Trophoblast cell (in vitro differentiated cells and primary cell): ENCODE data around the gene GATM.

Source experiments
- DNase-seq, 2 donors: peaks; one replicate each; pipeline ENCODE4 v3.0.0-alpha.2; 2016
- H2AFZ ChIP-seq: 2 replicates; pipeline ENCODE4 v1.6.1; 2013; ENCODE audit warnings: low read length, moderate library complexity, mild to moderate bottlenecking; ENCODE audit not compliant: insufficient read depth, poor library complexity
- H2AK5ac ChIP-seq: 2 replicates; pipeline ENCODE4 v1.6.1; 2013; ENCODE audit warnings: mild to moderate bottlenecking, low read length
- H2BK120ac ChIP-seq: 2 replicates; pipeline ENCODE4 v1.6.1; 2013; ENCODE audit warnings: low read length, mild to moderate bottlenecking, moderate library complexity; ENCODE audit not compliant: insufficient read depth, poor library complexity
- H2BK12ac ChIP-seq: 2 replicates; pipeline ENCODE4 v1.6.1; 2013; ENCODE audit warnings: mild to moderate bottlenecking, low read length, moderate library complexity
- H2BK5ac ChIP-seq: 2 replicates; pipeline ENCODE4 v1.6.1; 2013; ENCODE audit warnings: low read length, low read depth, moderate library complexity, mild to moderate bottlenecking; ENCODE audit not compliant: poor library complexity
- H3K14ac ChIP-seq: 2 replicates; pipeline ENCODE4 v1.6.1; 2013; ENCODE audit warnings: mild to moderate bottlenecking, low read length
- H3K18ac ChIP-seq: 2 replicates; pipeline ENCODE4 v1.6.1; 2013; ENCODE audit warnings: mild to moderate bottlenecking, low read length
- H3K23ac ChIP-seq: 2 replicates; pipeline ENCODE4 v1.6.1; 2013; ENCODE audit warnings: low read length
- H3K27ac ChIP-seq: 2 replicates; pipeline ENCODE4 v1.5.1; 2013; ENCODE audit warnings: low read depth, mild to moderate bottlenecking, inconsistent platforms, low read length, moderate library complexity
- H3K27me3 ChIP-seq: 2 replicates; pipeline ENCODE4 v1.6.1; 2013; ENCODE audit warnings: inconsistent platforms, mild to moderate bottlenecking, low read length, moderate library complexity; ENCODE audit not compliant: insufficient read depth
- H3K36me3 ChIP-seq, 2 experiments: 1 replicate in 1 of 2; 2 replicates in 1 of 2; pipeline ENCODE4 v1.6.1; 2013; ENCODE audit warnings: low read length in 2 of 2, mild to moderate bottlenecking in 2 of 2, moderate library complexity in 1 of 2; ENCODE audit not compliant: insufficient read depth in 2 of 2, control insufficient read depth in 1 of 2
- H3K4ac ChIP-seq: 2 replicates; pipeline ENCODE4 v1.6.1; 2013; ENCODE audit warnings: low read depth, mild to moderate bottlenecking, low read length, moderate library complexity
- H3K4me1 ChIP-seq, 2 experiments: 1 replicate in 1 of 2; 2 replicates in 1 of 2; pipeline ENCODE4 v1.6.1; 2013; ENCODE audit warnings: low read length in 2 of 2, mild to moderate bottlenecking in 2 of 2, moderate library complexity in 1 of 2; ENCODE audit not compliant: insufficient read depth in 2 of 2, control insufficient read depth in 1 of 2
- H3K4me2 ChIP-seq: 2 replicates; pipeline ENCODE4 v1.6.1; 2013; ENCODE audit warnings: inconsistent platforms, mild to moderate bottlenecking, low read length, moderate library complexity
- H3K4me3 ChIP-seq: 2 replicates; pipeline ENCODE4 v1.5.1; 2013; ENCODE audit warnings: mild to moderate bottlenecking, low read depth, low read length, inconsistent platforms
- H3K79me1 ChIP-seq: one replicate; pipeline ENCODE4 v1.6.1; 2013; ENCODE audit warnings: low read length
- H3K79me2 ChIP-seq: 2 replicates; pipeline ENCODE4 v1.6.1; 2013; ENCODE audit warnings: low read length, mild to moderate bottlenecking; ENCODE audit not compliant: control insufficient read depth, insufficient read depth, poor library complexity
- H3K9ac ChIP-seq: 2 replicates; pipeline ENCODE4 v1.6.1; 2013; ENCODE audit warnings: mild to moderate bottlenecking, low read length
- H3K9me3 ChIP-seq: 2 replicates; pipeline ENCODE4 v1.6.1; 2013; ENCODE audit warnings: low read depth, mild to moderate bottlenecking, control low read depth, inconsistent platforms, low read length; ENCODE audit not compliant: insufficient read depth
- H4K12ac ChIP-seq: 2 replicates; pipeline ENCODE4 v1.6.1; 2013; ENCODE audit warnings: low read depth, mild to moderate bottlenecking, low read length, moderate library complexity
- H4K8ac ChIP-seq: 2 replicates; pipeline ENCODE4 v1.6.1; 2013; ENCODE audit warnings: low read depth, mild to moderate bottlenecking, low read length, moderate library complexity
- H4K91ac ChIP-seq: one replicate; pipeline ENCODE4 v1.6.1; 2013; ENCODE audit warnings: low read depth, mild to moderate bottlenecking, low read length, moderate library complexity
- WGBS: extraction: QIAGEN DNeasy Blood & Tissue Kit; methylation state at CpG from one replicate; pipeline ENCODE4 v1.1.7; 2013; ENCODE audit warnings: missing lambda C conversion rate; ENCODE audit not compliant: insufficient read length, insufficient coverage; ENCODE audit errors: extremely low coverage; 5-methylcytosine and 5-hydroxymethylcytosine counted together

The GATM gene

DNA sequence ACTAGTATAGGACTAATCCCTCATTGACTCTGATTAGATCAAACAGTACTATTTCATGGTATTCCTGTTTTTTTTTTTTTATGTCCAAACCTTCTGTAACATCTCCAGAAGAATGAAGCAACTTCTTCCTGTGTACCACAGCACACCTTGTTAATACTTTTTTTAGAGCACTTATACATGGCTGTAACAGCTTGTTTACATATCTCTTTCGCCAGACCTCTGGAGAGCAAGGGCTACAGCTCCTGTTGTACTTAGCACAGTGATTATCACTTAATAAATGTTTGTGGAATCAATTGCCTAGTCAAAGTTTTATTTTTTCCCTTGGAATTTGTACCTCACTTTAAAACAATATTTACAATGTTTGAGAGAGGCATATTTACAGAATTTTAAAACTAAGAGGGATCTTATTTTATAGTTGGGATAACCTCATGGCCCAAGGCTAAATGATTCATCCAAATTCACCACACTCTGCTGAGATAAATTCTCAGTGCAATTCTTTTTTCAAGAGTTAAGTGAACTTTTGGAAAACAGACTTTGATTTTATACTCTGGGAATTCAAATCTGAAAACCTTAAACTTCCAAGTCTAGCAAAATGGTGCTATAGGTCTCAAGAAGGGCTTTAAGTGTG, 9.2 kb upstream of the GATM start:
- Histone ChIP-seq H3K23ac (no peak overlapping the region), H3K4ac (no peak overlapping the region), H3K9ac (no peak overlapping the region), H2AFZ (no peak overlapping the region), H2BK12ac (no peak overlapping the region), H2BK120ac (no peak overlapping the region), H3K27me3 (no peaks in the 10 kb centered on the region), H3K4me1 (no peaks in the 10 kb centered on the region), H2AK5ac (no peak overlapping the region), H4K91ac (no peak overlapping the region), H2BK5ac (no peak overlapping the region), H3K9me3 (no peaks in the 10 kb centered on the region), H3K4me2 (no peak overlapping the region), H3K79me2 (no peaks in the 10 kb centered on the region), H3K36me3 (no peaks in the 10 kb centered on the region), H3K27ac (no peak overlapping the region), H4K8ac (no peak overlapping the region), H3K18ac (no peak overlapping the region), H3K4me3 (no peak overlapping the region), H3K79me1 (no peaks in the 10 kb centered on the region), H3K14ac (no peak overlapping the region), H4K12ac (no peak overlapping the region)
- DNase-seq = no peak
- no CpG with 5 or more reads among the region's 1 CpG for whole genome bisulfite sequencing

DNA sequence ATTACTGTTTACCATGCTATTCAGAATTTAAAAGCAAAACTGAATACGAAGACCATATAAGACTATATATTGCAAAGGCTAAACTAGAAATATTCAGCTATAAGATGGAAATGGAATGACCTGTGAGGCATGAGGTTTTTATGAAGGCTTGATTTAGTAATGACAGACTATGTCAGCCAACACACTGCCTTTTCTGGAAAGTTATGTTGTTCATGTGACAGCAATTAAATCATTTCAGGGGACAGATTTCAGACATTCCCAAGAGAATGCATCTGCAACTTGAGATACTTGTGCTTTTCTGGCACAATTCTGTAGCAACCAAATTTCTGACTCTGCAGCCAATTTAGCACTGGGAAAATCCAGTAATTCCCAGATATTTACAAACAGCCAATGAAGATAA, 8.6 kb upstream of the GATM start:
- no CpG with 5 or more reads among the region's 1 CpG for WGBS
- H3K9me3 ChIP-seq = no peaks in the 10 kb centered on the region
- H3K27me3 ChIP-seq = no peaks in the 10 kb centered on the region
- H3K23ac ChIP-seq = no peak overlapping the region
- H3K4me1 ChIP-seq = no peaks in the 10 kb centered on the region
- H2BK120ac ChIP-seq = no peak overlapping the region
- no peaks in the 10 kb centered on the region for H3K79me2 ChIP-seq
- H3K14ac ChIP-seq = no peak overlapping the region
- no peak overlapping the region for H3K27ac ChIP-seq
- H4K12ac ChIP-seq = no peak overlapping the region
- H4K8ac ChIP-seq = no peak overlapping the region
- no peak overlapping the region for H2AFZ ChIP-seq
- no peak overlapping the region for H2BK5ac ChIP-seq
- DNase-seq = no peak
- no peak overlapping the region for H4K91ac ChIP-seq
- H3K4ac ChIP-seq = no peak overlapping the region
- H3K79me1 ChIP-seq = no peaks in the 10 kb centered on the region
- no peak overlapping the region for H3K9ac ChIP-seq
- H3K4me2 ChIP-seq = no peak overlapping the region
- H3K36me3 ChIP-seq = no peaks in the 10 kb centered on the region
- no peak overlapping the region for H3K4me3 ChIP-seq
- no peak overlapping the region for H2AK5ac ChIP-seq
- H2BK12ac ChIP-seq = no peak overlapping the region
- no peak overlapping the region for H3K18ac ChIP-seq

DNA sequence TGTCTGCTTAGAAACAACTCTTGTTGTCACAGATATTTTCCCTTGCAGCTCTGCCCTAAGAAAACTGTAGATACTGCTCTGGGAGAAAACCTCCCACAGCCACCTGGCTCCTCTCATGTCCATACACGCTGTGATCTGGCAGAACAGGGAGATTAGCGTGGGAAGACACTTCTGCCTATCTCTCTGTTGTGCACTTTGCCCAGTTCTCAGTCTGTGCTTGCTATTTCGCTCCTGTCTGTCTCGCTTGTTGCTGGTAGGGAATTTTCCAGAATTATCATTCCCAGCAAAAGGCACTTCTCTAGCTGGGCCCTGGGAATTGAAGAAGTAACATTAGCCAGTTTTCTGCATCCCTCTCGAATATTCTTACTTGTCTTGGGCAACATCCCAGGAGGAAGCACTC, 8.1 kb upstream of the GATM start:
- WGBS = no CpG with 5 or more reads among the region's 5 CpGs
- Histone ChIP-seq H4K8ac (no peak overlapping the region), H4K12ac (no peak overlapping the region), H3K18ac (no peak overlapping the region), H3K27me3 (no peaks in the 10 kb centered on the region), H3K36me3 (no peaks in the 10 kb centered on the region), H2AFZ (no peak overlapping the region), H3K4ac (no peak overlapping the region), H3K79me1 (no peaks in the 10 kb centered on the region), H3K27ac (no peak overlapping the region), H3K14ac (no peak overlapping the region), H3K4me1 (no peaks in the 10 kb centered on the region), H3K9me3 (no peaks in the 10 kb centered on the region), H2BK5ac (no peak overlapping the region), H2BK12ac (no peak overlapping the region), H3K79me2 (no peaks in the 10 kb centered on the region), H3K4me3 (no peak overlapping the region), H3K9ac (no peak overlapping the region), H3K4me2 (no peak overlapping the region), H2BK120ac (no peak overlapping the region), H4K91ac (no peak overlapping the region), H2AK5ac (no peak overlapping the region), H3K23ac (no peak overlapping the region)
- no peak for DNase-seq

DNA sequence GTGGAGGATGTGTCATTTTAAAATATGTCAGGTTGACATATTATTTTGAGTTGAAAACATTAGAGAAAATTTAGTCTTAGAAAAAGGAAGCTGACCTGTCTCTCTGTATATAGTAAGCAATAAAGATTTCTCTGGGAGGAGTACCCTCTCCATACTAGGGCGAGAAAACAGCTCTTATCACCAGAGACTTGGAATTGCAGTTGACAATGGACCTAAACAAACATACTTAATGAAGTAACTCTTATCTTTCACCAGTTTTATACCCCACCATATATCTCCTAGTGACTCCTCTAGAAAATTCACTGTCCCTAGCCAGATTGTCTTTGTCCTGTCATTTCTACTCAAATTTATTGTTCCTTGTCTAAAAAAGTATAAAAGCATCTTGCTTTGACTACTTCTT, 7.2 kb upstream of the GATM start:
- no CpG with 5 or more reads among the region's 1 CpG for WGBS

More for the DNA sequence above, 7.2 kb upstream of the GATM start:
- Histone ChIP-seq H3K23ac (no peak overlapping the region), H3K4ac (no peak overlapping the region), H4K8ac (no peak overlapping the region), H3K36me3 (no peaks in the 10 kb centered on the region), H2BK12ac (no peak overlapping the region), H4K91ac (no peak overlapping the region), H3K27me3 (no peaks in the 10 kb centered on the region), H2BK120ac (no peak overlapping the region), H3K14ac (no peak overlapping the region), H3K9me3 (no peaks in the 10 kb centered on the region), H3K9ac (no peak overlapping the region), H3K4me2 (no peak overlapping the region), H4K12ac (no peak overlapping the region), H3K18ac (no peak overlapping the region), H2BK5ac (no peak overlapping the region), H2AK5ac (no peak overlapping the region), H3K4me3 (no peak overlapping the region), H3K79me1 (no peaks in the 10 kb centered on the region), H2AFZ (no peak overlapping the region), H3K27ac (no peak overlapping the region), H3K4me1 (no peaks in the 10 kb centered on the region), H3K79me2 (no peaks in the 10 kb centered on the region)
- DNase-seq = no peak
